Measurements from ENCODE around the gene CHMP1A. TPM values are rescaled to one million over a fixed set of nuclear protein-coding genes. Genes with fewer than 3 reads are reported as not detected.

The CHMP1A gene
- total RNA-seq (2022) (150 and 159 TPM in 2 replicates), Bru-seq, nascent RNA (percentile 69 among the genes with signal in this experiment), BruChase-seq, experiment 1, labeled RNA remaining after a 2-hour chase (percentile 84 among the genes with signal in this experiment), BruChase-seq, experiment 2, labeled RNA remaining after a 6-hour chase (percentile 95 among the genes with signal in this experiment)
- long read RNA-seq, transcript CHMP1A-202 (6 exons, 2,295 nt), result major isoform, 28 of 810 reads
- long read RNA-seq, partial matches to known transcripts, result 6 of 810 reads
- long read RNA-seq, other reads (novel, unspliced or antisense), result 771 of 810 reads

DNA sequence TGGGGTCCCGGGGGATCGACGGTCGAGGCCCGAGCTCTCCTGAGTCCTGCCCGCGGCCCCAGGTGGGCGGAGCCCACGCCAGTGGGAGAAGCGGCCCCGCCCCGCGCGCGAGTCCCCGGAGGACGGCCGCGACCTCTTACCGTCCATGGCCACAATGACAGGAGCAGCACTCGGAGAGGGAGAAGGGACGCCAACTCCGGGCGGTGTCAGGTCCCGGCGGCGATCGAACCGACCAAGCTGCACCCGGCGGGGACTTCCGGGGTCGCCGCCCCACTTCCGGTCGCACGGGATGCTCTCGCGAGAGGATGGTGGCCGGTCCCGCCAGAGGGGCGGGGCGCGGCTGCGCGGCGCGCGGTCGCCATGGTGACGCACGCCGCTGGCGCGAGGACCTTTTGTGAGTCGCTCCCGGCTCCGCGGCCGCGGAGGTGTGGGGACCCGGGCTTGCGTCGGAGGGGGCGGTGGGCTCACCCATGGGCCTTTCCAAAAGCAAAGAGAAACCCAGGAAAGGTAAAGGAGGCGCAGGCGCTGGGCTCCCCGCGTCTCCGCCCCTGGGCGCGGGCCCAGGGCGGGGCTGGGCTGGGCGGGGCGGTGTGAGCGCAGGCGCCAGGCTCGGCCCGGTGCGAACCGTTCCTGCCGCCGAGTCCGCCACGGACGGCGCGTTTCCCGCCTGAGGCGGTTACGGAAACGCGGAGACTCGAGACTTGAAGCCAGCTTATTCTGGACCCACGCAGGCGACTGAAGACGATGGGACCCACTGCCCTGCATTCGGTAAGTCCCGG, at the start of gene CHMP1A, which contains the start of gene SPATA33:
CHMP1A (minus strand) TSS at position 267 of the 779 bp plus-strand sequence; CDS start at position 147, 120 bp downstream.
SPATA33 (plus strand) TSS at position 395 of the 779 bp plus-strand sequence; CDS start at position 471, 76 bp downstream.
- no TSS peak for BruUV-seq (replicated peaks)
- Histone ChIP-seq H3K4me3 (ENCODE audit: low read depth, low read length) (peak within 1 kb of the TSS; percentile 99), H3K36me3 (ENCODE audit: control insufficient read depth, insufficient read depth, low read length) (peaks cover 6% of the 10 kb centered on the region), H3K4me1 (no peaks in the 10 kb centered on the region), H3K27me3 (replicated peaks; ENCODE audit: control insufficient read depth, insufficient read depth, low read length) (no peaks in the 10 kb centered on the region), H3K9me3 (no peaks in the 10 kb centered on the region)
- H3K27ac Mint-ChIP-seq (ENCODE audit: unreplicated experiment), result peak within 1 kb of the TSS; percentile 94
- ChIA-PET POLR2A (interaction anchor here (0.6 to 1.5 kb wide), 7 partner anchors 29 to 841 kb away, joined by 3 to 8 read pairs (median 4); partner anchors contain the start of genes CDK10 and TCF25), CTCF (interaction anchor here (0.6 kb wide), 1 partner anchor 976 kb away, joined by 4 read pairs; no protein-coding TSS in a partner anchor)
- TF ChIP-seq, protein P1, sequence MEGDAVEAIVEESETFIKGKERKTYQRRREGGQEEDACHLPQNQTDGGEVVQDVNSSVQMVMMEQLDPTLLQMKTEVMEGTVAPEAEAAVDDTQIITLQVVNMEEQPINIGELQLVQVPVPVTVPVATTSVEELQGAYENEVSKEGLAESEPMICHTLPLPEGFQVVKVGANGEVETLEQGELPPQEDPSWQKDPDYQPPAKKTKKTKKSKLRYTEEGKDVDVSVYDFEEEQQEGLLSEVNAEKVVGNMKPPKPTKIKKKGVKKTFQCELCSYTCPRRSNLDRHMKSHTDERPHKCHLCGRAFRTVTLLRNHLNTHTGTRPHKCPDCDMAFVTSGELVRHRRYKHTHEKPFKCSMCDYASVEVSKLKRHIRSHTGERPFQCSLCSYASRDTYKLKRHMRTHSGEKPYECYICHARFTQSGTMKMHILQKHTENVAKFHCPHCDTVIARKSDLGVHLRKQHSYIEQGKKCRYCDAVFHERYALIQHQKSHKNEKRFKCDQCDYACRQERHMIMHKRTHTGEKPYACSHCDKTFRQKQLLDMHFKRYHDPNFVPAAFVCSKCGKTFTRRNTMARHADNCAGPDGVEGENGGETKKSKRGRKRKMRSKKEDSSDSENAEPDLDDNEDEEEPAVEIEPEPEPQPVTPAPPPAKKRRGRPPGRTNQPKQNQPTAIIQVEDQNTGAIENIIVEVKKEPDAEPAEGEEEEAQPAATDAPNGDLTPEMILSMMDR (IDR thresholded peaks at IDR 0.05; ENCODE audit: insufficient read depth in 1 of 2, low read depth in 1 of 2, low read length in 1 of 2, severe bottlenecking in 1 of 2, unreplicated experiment in 1 of 2), result no peak
- peaks cover 10% of the 10 kb centered on the region for H3K9me3 Mint-ChIP-seq (ENCODE audit: unreplicated experiment)
- peak; percentile 93 to 97 for DNase-seq
- H3K36me3 Mint-ChIP-seq (ENCODE audit: insufficient read depth, unreplicated experiment), result peaks cover 69% of the 10 kb centered on the region
- intact Hi-C loops (cut with micrococcal nuclease; ENCODE audit: unreplicated experiment), result loop anchor here (2.0 to 5.0 kb wide), 2 partner anchors 29 to 45 kb away; partner anchors contain the start of genes CDK10 and SPATA2L
- H3K4me1 Mint-ChIP-seq (ENCODE audit: low read depth, unreplicated experiment), result peaks cover 8% of the 10 kb centered on the region
- H3K4me3 Mint-ChIP-seq (ENCODE audit: unreplicated experiment), result peak within 1 kb of the TSS; percentile 95
- no peaks in the 10 kb centered on the region for H3K27me3 Mint-ChIP-seq (ENCODE audit: insufficient read depth, unreplicated experiment)

GRCh38 chr16:89706518-89707260, 49.2 kb upstream of the CHMP1A start:
- H3K4me1 ChIP-seq, result no peaks in the 10 kb centered on the region
- POLR2A ChIA-PET, result interaction anchor here (0.6 kb wide), 1 partner anchor 166 kb away, joined by 4 read pairs; the partner anchor contains the start of gene TCF25
- DNase-seq, result no peak
- Mint-ChIP-seq H3K27ac (ENCODE audit: unreplicated experiment) (no peak overlapping the region), H3K4me1 (ENCODE audit: low read depth, unreplicated experiment) (no peaks in the 10 kb centered on the region), H3K27me3 (ENCODE audit: insufficient read depth, unreplicated experiment) (no peaks in the 10 kb centered on the region), H3K9me3 (ENCODE audit: unreplicated experiment) (no peaks in the 10 kb centered on the region), H3K36me3 (ENCODE audit: insufficient read depth, unreplicated experiment) (peaks cover 4% of the 10 kb centered on the region), H3K4me3 (ENCODE audit: unreplicated experiment) (no peak overlapping the region)
- TF ChIP-seq, protein P1 (IDR thresholded peaks at IDR 0.05; ENCODE audit: insufficient read depth in 1 of 2, low read depth in 1 of 2, low read length in 1 of 2, severe bottlenecking in 1 of 2, unreplicated experiment in 1 of 2), result no peak
- CTCF ChIA-PET, result interaction anchor here (0.6 to 1.7 kb wide), 5 partner anchors 12 to 154 kb away, joined by 4 to 7 read pairs (median 4); no protein-coding TSS in a partner anchor
- H3K36me3 ChIP-seq (ENCODE audit: control insufficient read depth, insufficient read depth, low read length), result no peaks in the 10 kb centered on the region
- BruUV-seq (replicated peaks), result no TSS peak
- intact Hi-C loops (cut with micrococcal nuclease; ENCODE audit: unreplicated experiment), result loop anchor here (1.0 kb wide), 1 partner anchor 87 kb away; no protein-coding TSS in a partner anchor
- no peaks in the 10 kb centered on the region for H3K9me3 ChIP-seq
- no peaks in the 10 kb centered on the region for H3K27me3 ChIP-seq (replicated peaks; ENCODE audit: control insufficient read depth, insufficient read depth, low read length)
- no peak overlapping the region for H3K4me3 ChIP-seq (ENCODE audit: low read depth, low read length)

Data from Caco-2 (cell line).